Liver (tissue), 9 donors: ENCODE results near the gene LYRM2. TPM values are rescaled to one million over a fixed set of nuclear protein-coding genes. Genes with fewer than 3 reads are reported as not detected.

Source experiments
- DNase-seq: peaks from one replicate; pipeline ENCODE4 v3.0.0-alpha.2; 2017; ENCODE audit warnings: low spot score
- H3K27ac ChIP-seq, 2 donors: one replicate each; pipeline ENCODE4 v1.7.0; 2013; ENCODE audit warnings: inconsistent platforms in 2 of 2, low read length in 2 of 2, control low read depth in 1 of 2, low read depth in 1 of 2, mild to moderate bottlenecking in 1 of 2
- H3K27me3 ChIP-seq, 4 donors: one replicate each; pipeline versions ENCODE4 v1.6.1 to v1.7.0; 2013; ENCODE audit warnings: low read length in 3 of 4, inconsistent platforms in 1 of 4, mild to moderate bottlenecking in 1 of 4, moderate library complexity in 1 of 4; ENCODE audit not compliant: control insufficient read depth in 4 of 4, insufficient read depth in 4 of 4
- H3K36me3 ChIP-seq, 4 donors: one replicate each; pipeline versions ENCODE4 v1.6.1 to v1.7.0; 2013; ENCODE audit warnings: low read length in 3 of 4, mild to moderate bottlenecking in 3 of 4, low read depth in 1 of 4, moderate library complexity in 1 of 4; ENCODE audit not compliant: control insufficient read depth in 4 of 4, insufficient read depth in 3 of 4
- H3K4me1 ChIP-seq, 4 donors: one replicate each; pipeline versions ENCODE4 v1.6.1 to v1.7.0; 2013; ENCODE audit warnings: low read length in 3 of 4, mild to moderate bottlenecking in 3 of 4, moderate library complexity in 1 of 4; ENCODE audit not compliant: control insufficient read depth in 4 of 4, insufficient read depth in 4 of 4
- H3K4me3 ChIP-seq, 3 donors: one replicate each; pipeline versions ENCODE4 v1.6.1 to v1.7.0; 2013; ENCODE audit warnings: low read length in 3 of 3, control low read depth in 1 of 3, low read depth in 1 of 3, mild to moderate bottlenecking in 1 of 3
- H3K9ac ChIP-seq, 2 donors: one replicate each; pipeline ENCODE4 v1.7.0; 2013; ENCODE audit warnings: low read length in 2 of 2, mild to moderate bottlenecking in 2 of 2, moderate library complexity in 2 of 2, control low read depth in 1 of 2, low read depth in 1 of 2
- H3K9me3 ChIP-seq, 4 donors: one replicate each; pipeline versions ENCODE4 v1.6.1 to v1.7.0; 2013; ENCODE audit warnings: low read length in 3 of 4; ENCODE audit not compliant: control insufficient read depth in 4 of 4
- ATF3 ChIP-seq: IDR thresholded peaks from 2 replicates; pipeline ENCODE4 v1.6.1; 2016; ENCODE audit warnings: antibody characterized with exemption
- CTCF ChIP-seq: fragments of 150-350 bp; IDR thresholded peaks from 2 replicates; pipeline ENCODE4 v1.5.1; 2017; ENCODE audit warnings: improper control_type of control experiment, low read depth, low read length; ENCODE audit not compliant: missing input control
- EGR1 ChIP-seq, 2 donors: IDR thresholded peaks; 2 replicates each; pipeline ENCODE4 v1.6.1; 2016 to 2018; ENCODE audit warnings: antibody characterized with exemption in 2 of 2, low read depth in 2 of 2
- FOXA1 ChIP-seq: IDR thresholded peaks from 2 replicates; pipeline ENCODE4 v1.6.1; 2016; ENCODE audit warnings: antibody characterized with exemption
- GABPA ChIP-seq, 2 donors: IDR thresholded peaks in 1 of 2; conservative IDR thresholded peaks in 1 of 2; 2 replicates each; pipeline ENCODE4 v1.6.1; 2016; ENCODE audit warnings: antibody characterized with exemption in 2 of 2, mild to moderate bottlenecking in 1 of 2, moderate library complexity in 1 of 2
- HNF4A ChIP-seq, 2 donors: conservative IDR thresholded peaks; 2 replicates each; pipeline ENCODE4 v1.6.1; 2016; ENCODE audit warnings: antibody characterized with exemption in 2 of 2, mild to moderate bottlenecking in 2 of 2
- HNF4G ChIP-seq: IDR thresholded peaks from 2 replicates; pipeline ENCODE4 v1.6.1; 2016; ENCODE audit warnings: antibody characterized with exemption
- MAX ChIP-seq: IDR thresholded peaks from 2 replicates; pipeline ENCODE4 v1.6.1; 2016; ENCODE audit warnings: antibody characterized with exemption
- NR2F2 ChIP-seq: IDR thresholded peaks from 2 replicates; pipeline ENCODE4 v1.6.1; 2016; ENCODE audit warnings: antibody characterized with exemption
- REST ChIP-seq: IDR thresholded peaks from 2 replicates; pipeline ENCODE4 v1.6.1; 2016; ENCODE audit warnings: antibody characterized with exemption, mild to moderate bottlenecking
- RXRA ChIP-seq, 2 donors: IDR thresholded peaks; 2 replicates each; pipeline ENCODE4 v1.6.1; 2017 to 2018; ENCODE audit warnings: antibody characterized with exemption in 2 of 2, mild to moderate bottlenecking in 1 of 2
- SP1 ChIP-seq: IDR thresholded peaks from 2 replicates; pipeline ENCODE4 v1.6.1; 2018; ENCODE audit warnings: antibody characterized with exemption, mild to moderate bottlenecking
- TAF1 ChIP-seq: conservative IDR thresholded peaks from 2 replicates; pipeline ENCODE4 v1.6.1; 2016; ENCODE audit warnings: antibody characterized with exemption, mild to moderate bottlenecking
- YY1 ChIP-seq: IDR thresholded peaks from 2 replicates; pipeline ENCODE4 v1.6.1; 2016; ENCODE audit warnings: antibody characterized with exemption, mild to moderate bottlenecking
- ZBTB33 ChIP-seq: IDR thresholded peaks from 2 replicates; pipeline ENCODE4 v1.6.1; 2016; ENCODE audit warnings: antibody characterized with exemption
- WGBS: extraction: QIAGEN DNeasy Blood & Tissue Kit; methylation state at CpG from one replicate; pipeline ENCODE4 v1.1.7; 2013; 5-methylcytosine and 5-hydroxymethylcytosine counted together
- polyA plus RNA-seq, 2 donors: library from polyadenylated mRNA; stranded (reverse) in 1 of 2; unstranded in 1 of 2; fragments of 200-250 nt in 1 of 2; fragments of >200 nt in 1 of 2; fragmentation: Nextera tagmentation in 1 of 2; extraction: Ambion mirVana in 1 of 2; gene quantifications; one replicate each; pipeline versions ENCODE4 v1.2.1 to v1.2.3, GENCODE V29; 2013 to 2015
- total RNA-seq, 2 donors: library from RNA; depleted of rRNA; stranded (reverse); fragments of >200 nt; gene quantifications; one replicate each; pipeline ENCODE4 v1.2.3, GENCODE V29; 2014
- donor health status: healthy.
- donor health status: healthy.
- donor health status: healthy.
- donor health status: healthy.
- donor health status: healthy.

The LYRM2 gene
- total and polyA plus RNA-seq, 4 donors = 8.9 to 34.7 (median 12.4) TPM

GRCh38 chr6:89563866-89564265, 74.7 kb downstream of the LYRM2 start:
- WGBS = 98% methylated on average over 1 of the region's 1 CpG
- H3K4me3 ChIP-seq = no peak overlapping the region
- peaks cover 6 to 38% (median 26%) of the 10 kb centered on the region in 4 donors for H3K4me1 ChIP-seq
- TF ChIP-seq MAX (no peak), FOXA1 (no peak), CTCF (no peak), SP1 (no peak), HNF4G (no peak), YY1 (no peak), REST (no peak), ATF3 (no peak), NR2F2 (no peak), EGR1 (IDR thresholded peaks at IDR 0.05; ENCODE audit: low read depth in 2 of 2) (no peak), RXRA (IDR thresholded peaks at IDR 0.05) (no peak), TAF1 (no peak)
- no peak for DNase-seq
- no peak overlapping the region for H3K27ac ChIP-seq
- H3K36me3 ChIP-seq = no peaks in the 10 kb centered on the region
- no peaks in the 10 kb centered on the region for H3K27me3 ChIP-seq
- no peaks in the 10 kb centered on the region for H3K9me3 ChIP-seq
- H3K9ac ChIP-seq = no peak overlapping the region

GRCh38 chr6:89562093-89562973, 76.2 kb downstream of the LYRM2 start:
- H3K36me3 ChIP-seq = no peaks in the 10 kb centered on the region
- 83% methylated on average over 21 of the region's 21 CpGs for WGBS
- no peaks in the 10 kb centered on the region for H3K27me3 ChIP-seq
- H3K9me3 ChIP-seq = peaks cover 0 to 3% (median 1%) of the 10 kb centered on the region in 4 donors
- no peak overlapping the region for H3K4me3 ChIP-seq
- TF ChIP-seq YY1 (no peak), MAX (no peak), EGR1 (IDR thresholded peaks at IDR 0.05; ENCODE audit: low read depth in 2 of 2) (no peak), HNF4A (conservative IDR thresholded peaks at IDR 0.05) (no peak), GABPA (IDR thresholded peaks at IDR 0.05 in 1 of 2, conservative IDR thresholded peaks at IDR 0.05 in 1 of 2) (no peak), ZBTB33 (no peak), REST (no peak)
- no peak overlapping the region for H3K27ac ChIP-seq
- DNase-seq = no peak
- H3K9ac ChIP-seq = no peak overlapping the region
- peaks cover 4 to 25% (median 15%) of the 10 kb centered on the region in 4 donors for H3K4me1 ChIP-seq
